NOMO-1 treated with dmso at 0.1 percent for 144 hours (cell line): ENCODE measurements around the gene TCEA3.
A peak's percentile ranks its signal among the peaks of the same experiment; 100 is the strongest.

ENCODE experiments used
- DNase-seq: peaks from one replicate; lab custom pipeline; 2025; ENCODE audit not compliant: unreplicated experiment; lab: John Stamatoyannopoulos, UW

Gene TCEA3

GRCh38 chr1:23368562-23369334 is 55.8 kb downstream of the TCEA3 start:
- peak; percentile 82 for DNase-seq

- peak; percentile 99 for DNase-seq
Observed at GRCh38 chr1:23367791-23368561, 56.6 kb downstream of the TCEA3 start.

DNA sequence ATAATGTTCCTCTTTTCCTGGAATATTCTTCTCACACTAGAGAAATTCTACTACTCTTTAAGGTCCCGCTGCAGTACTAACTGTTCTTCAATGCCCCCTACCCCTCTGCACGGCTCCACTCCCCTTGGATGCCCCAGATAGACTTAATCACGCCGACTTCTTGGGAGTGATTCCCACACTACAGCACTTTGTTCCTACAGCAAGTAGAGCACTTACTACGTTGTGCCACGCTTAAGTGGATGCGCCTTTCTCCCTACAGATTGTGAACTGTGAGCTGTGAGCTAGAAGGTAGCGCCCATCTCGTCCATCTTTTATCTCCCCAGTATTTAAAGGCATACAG is 57.1 kb downstream of the TCEA3 start:
- DNase-seq: no peak

DNA sequence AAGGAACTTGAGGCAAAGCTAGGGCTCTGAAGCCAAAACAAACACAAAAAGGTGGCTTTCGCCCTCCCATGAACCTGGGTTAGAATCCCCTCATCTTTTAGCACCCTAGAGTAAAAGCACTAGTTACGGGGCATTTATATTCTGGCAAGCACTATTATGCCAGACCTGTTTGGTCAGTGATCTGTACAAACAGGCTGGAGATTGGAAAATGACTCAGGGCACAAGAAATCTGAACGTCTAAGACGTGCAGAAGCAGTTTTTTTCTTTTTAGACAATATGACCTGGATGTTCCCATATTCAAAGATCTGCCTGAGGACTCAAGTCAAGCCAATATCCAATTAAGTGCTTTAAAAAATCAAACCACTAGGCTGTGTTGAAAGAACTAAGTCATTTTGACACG is 58.0 kb downstream of the TCEA3 start:
- DNase-seq: no peak

GRCh38 chr1:23366146-23366545 is 58.4 kb downstream of the TCEA3 start:
- DNase-seq: no peak

GRCh38 chr1:23362218-23362713 is 62.3 kb downstream of the TCEA3 start:
- DNase-seq: no peak

- DNase-seq: no peak
Observed at GRCh38 chr1:23358310-23358875, 66.2 kb downstream of the TCEA3 start.

GRCh38 chr1:23357138-23357908 is 67.2 kb downstream of the TCEA3 start:
- DNase-seq: no peak

GRCh38 chr1:23356471-23357137 is 67.9 kb downstream of the TCEA3 start:
- DNase-seq: no peak

DNA sequence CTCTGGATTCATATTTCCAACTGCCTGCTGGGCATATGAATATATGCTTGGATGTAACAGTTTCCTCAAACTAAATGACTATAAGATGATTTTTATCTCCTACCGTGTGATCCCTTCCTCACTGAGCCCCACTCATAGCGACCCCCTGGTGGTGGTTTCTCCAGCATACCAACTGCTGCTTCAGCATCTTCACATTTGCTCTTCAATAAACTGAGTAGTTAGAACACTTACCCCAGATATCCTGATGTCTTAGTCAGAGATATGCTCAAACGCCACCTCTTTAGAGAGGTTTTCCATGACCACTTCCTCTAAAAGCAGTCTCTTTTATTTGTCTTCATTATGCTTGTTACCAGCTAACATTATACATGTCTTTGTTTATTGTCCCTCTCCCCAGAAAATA is 70.3 kb downstream of the TCEA3 start:
- DNase-seq: no peak

DNA sequence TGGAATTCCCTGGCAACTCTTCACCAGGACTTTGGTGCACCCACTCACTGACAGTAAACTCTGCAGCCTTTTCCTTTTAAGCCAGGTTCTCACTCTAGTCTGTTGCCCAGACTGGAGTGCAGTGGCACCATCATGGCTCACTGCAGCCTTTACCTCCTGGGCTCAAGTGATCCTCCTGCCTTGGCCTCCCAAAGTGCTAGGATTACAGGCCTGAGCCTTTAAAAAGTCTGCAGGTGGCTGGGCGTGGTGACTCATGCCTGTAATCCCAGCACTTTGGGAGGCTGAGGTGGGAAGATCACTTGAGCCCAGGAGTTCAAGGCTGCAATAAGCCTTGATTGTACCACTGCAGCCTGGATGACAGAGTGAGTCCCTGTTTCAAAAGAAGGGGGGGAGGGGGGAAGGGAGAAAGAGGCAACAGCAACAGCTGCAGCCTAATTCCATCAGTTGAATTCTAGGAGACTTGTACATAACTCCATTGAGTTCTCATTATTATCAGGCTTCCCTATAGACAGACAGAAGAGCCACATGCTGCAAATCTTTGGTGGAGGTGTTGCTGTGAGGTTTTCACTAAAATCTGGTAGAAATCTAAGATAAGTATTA is 72.4 kb downstream of the TCEA3 start:
- no peak for DNase-seq

- no peak for DNase-seq
Observed at GRCh38 chr1:23345920-23346319, 78.6 kb downstream of the TCEA3 start.

DNA sequence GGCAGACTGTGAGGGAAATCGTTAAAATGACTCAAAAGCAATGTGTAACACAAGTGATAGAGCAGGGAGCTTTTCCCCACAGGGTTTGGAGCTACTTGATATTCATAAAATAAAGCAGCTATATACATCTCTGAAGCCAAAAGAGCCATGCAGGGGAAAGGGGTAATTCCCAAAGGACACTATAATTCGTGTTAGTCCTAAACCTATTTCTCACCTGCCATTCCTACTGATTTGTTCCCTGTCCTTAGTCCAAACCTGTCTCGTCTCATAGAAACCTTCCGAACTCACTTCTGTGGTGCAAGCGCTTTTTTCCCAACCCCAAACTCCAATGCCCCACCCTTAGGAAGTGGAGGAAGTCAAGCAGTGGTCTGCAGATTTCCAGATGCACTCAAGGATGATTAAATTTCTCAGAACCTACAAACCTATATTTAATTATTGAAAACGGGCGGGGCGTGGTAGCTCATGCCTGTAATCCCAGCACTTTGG is 79.5 kb downstream of the TCEA3 start:
- no peak for DNase-seq

DNA sequence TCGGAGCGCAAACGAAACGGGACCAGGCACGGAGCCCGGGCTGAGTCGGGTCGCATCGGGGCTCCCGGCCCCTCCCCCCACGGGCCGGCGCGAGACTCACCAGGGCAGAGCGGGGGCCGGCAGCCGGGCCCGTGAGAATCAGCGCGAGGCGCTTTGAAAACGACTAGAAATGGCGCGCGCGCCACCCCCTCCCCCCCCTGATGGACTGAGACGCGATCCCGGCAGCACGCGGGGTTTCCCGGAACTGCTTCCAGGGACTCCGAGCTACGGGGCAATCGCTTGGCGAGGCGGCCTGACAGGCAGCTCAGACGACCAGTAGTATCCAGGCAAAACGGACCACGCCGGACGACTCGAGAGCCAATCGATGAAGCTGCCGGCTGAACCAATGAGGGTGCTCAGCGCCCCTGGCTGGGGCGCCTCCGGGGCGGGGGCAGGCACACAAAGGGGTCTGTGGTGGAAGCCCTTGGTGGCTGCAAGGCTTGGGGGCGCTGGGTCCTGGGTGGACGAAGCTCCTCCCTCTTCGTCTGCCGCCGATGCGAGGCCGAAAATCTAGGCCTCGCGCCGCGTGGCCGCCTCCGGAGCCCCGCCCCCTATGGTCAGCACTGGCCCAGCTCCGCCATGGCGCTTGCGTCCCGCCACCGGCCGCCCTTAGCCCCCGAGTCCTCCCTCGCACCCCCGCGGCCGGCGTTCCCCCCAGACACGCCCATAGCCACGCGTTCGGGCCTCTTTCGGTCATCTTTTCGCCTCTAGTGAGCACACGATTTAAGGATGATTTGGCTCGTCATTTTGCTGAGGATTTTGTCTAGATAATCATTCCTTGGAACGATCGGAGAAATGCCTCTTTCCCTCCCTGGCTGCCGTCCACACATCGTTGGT is 80.2 kb downstream of the TCEA3 start, which contains the start of gene HNRNPR:
TSS of gene HNRNPR (minus strand) at position 174 of the 876 bp plus-strand sequence. CDS start 3,276 bp downstream, outside the sequence.
- DNase-seq: peak; percentile 99

- DNase-seq: no peak
Observed at GRCh38 chr1:23343221-23344110, 81.1 kb downstream of the TCEA3 start.

DNA sequence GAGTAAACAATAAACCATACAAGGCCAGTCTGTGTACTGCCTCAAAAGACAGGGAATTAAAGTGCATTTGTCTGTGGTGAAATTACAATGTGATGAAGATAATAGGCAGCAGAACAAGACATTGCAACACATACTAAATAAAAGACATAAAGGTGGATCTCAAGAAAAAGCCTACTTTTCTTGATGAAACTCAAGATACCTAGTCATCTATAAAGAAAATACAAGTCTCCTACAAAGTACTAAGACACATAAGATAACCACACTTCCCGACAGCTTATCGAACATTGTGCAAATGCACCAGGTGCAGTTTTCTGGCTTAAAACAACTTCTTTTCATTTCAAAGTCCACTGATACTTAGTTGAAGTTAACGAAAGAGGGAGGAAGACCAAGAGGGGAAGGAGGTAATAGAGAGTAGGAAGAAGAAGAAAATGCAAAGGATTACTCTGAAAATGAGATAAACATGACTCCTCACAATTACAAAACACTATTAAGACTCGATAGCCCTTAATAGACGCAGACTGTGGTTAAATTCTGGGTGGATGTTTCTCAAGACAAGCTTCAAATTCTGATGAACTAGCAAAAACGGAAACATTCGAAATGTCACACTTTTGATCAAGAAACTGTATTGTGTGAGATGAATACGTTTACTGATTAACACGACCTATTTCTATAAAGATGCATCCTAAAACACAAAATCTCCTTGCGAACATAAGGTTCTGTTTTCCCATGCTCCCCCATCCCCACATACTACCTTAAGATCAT is 82.4 kb downstream of the TCEA3 start:
- no peak for DNase-seq

GRCh38 chr1:23339632-23340031 is 84.9 kb downstream of the TCEA3 start:
- DNase-seq: no peak
